ENCODE results near the gene RGS7BP.
A peak's percentile ranks its signal among the peaks of the same experiment; 100 is the strongest.
"Not testable (repeated sequence)": the region's sequence is repeated elsewhere in the genome, so short reads cannot be mapped to it uniquely, and the experiment has no call there.

Gene RGS7BP

GRCh38 chr5:64534033-64534432 lies 28.2 kb downstream of the RGS7BP start:
- H3K27ac ChIP-seq = no peak overlapping the region
- TF ChIP-seq CTCF (IDR thresholded peaks at IDR 0.05) = no peak
- no peak for DNase-seq (ENCODE audit: low spot score)
- no peak overlapping the region for H3K4me3 ChIP-seq

GRCh38 chr5:64557911-64558310 lies 52.1 kb downstream of the RGS7BP start:
- no peak overlapping the region for H3K4me3 ChIP-seq
- no peak for DNase-seq (ENCODE audit: low spot score)
- TF ChIP-seq CTCF (IDR thresholded peaks at IDR 0.05) = no peak
- H3K27ac ChIP-seq = no peak overlapping the region

- DNase-seq (ENCODE audit: low spot score); H3K27ac ChIP-seq; H3K4me3 ChIP-seq: not testable (repeated sequence)
These were observed 52.8 kb downstream of the RGS7BP start for GRCh38 chr5:64558641-64559040.

GRCh38 chr5:64566310-64566916 lies 60.6 kb downstream of the RGS7BP start:
- H3K4me3 ChIP-seq = no peak overlapping the region
- TF ChIP-seq CTCF (IDR thresholded peaks at IDR 0.05) = no peak
- DNase-seq (ENCODE audit: low spot score) = no peak
- H3K27ac ChIP-seq = peak overlapping the region in 1 of 2 donors; percentile 7

GRCh38 chr5:64569858-64570257 lies 64.0 kb downstream of the RGS7BP start:
- H3K27ac ChIP-seq = peak overlapping the region; percentile 15 to 36
- TF ChIP-seq CTCF (IDR thresholded peaks at IDR 0.05) = no peak

GRCh38 chr5:64570395-64570996 lies 64.7 kb downstream of the RGS7BP start:
- DNase-seq (ENCODE audit: low spot score) = no peak
- H3K27ac ChIP-seq = peak overlapping the region in 1 of 2 donors; percentile 15
- no peak overlapping the region for H3K4me3 ChIP-seq
- no peak for TF ChIP-seq CTCF (IDR thresholded peaks at IDR 0.05)

More at GRCh38 chr5:64569858-64570257, 64.0 kb downstream of the RGS7BP start:
- H3K4me3 ChIP-seq = no peak overlapping the region
- DNase-seq (ENCODE audit: low spot score) = no peak

- DNase-seq (ENCODE audit: low spot score) = no peak
- H3K27ac ChIP-seq = peak overlapping the region in 1 of 2 donors; percentile 1
- no peak for TF ChIP-seq CTCF (IDR thresholded peaks at IDR 0.05)
- H3K4me3 ChIP-seq = no peak overlapping the region
These were observed 69.7 kb downstream of the RGS7BP start for GRCh38 chr5:64575561-64575960.

Data from coronary artery (tissue), 2 donors.